BLaER1 (cell line): ENCODE results near the gene SCGB1A1.

ENCODE experiments used
- H3K27ac ChIP-seq: shearing (Covaris generic); formaldehyde crosslinking; 2 replicates; pipeline ENCODE4 v1.8.1; 2022
- H3K27me3 ChIP-seq: shearing (Covaris generic); formaldehyde crosslinking; 2 replicates; pipeline ENCODE4 v1.8.1; 2022
- H3K36me3 ChIP-seq: shearing (Covaris generic); formaldehyde crosslinking; 2 replicates; pipeline ENCODE4 v1.8.1; 2022
- H3K4me1 ChIP-seq: shearing (Covaris generic); formaldehyde crosslinking; 2 replicates; pipeline ENCODE4 v1.8.1; 2022
- H3K4me2 ChIP-seq: shearing (Covaris generic); formaldehyde crosslinking; 2 replicates; pipeline ENCODE4 v1.8.1; 2022
- H3K4me3 ChIP-seq: shearing (Covaris generic); formaldehyde crosslinking; 2 replicates; pipeline ENCODE4 v1.8.1; 2022
- H3K9ac ChIP-seq: shearing (Covaris generic); formaldehyde crosslinking; 2 replicates; pipeline ENCODE4 v1.8.1; 2022
- H3K9me3 ChIP-seq: shearing (Covaris generic); formaldehyde crosslinking; 2 replicates; pipeline ENCODE4 v1.8.1; 2022
- H4K20me1 ChIP-seq: shearing (Covaris generic); formaldehyde crosslinking; 2 replicates; pipeline ENCODE4 v1.8.1; 2022
- Cebpa-rat ChIP-seq: shearing (Covaris generic); IDR thresholded peaks from 2 replicates; pipeline ENCODE4 v1.8.1; 2022

Gene SCGB1A1

GRCh38 chr11:62387381-62387780, 31.5 kb upstream of the SCGB1A1 start:
- Histone ChIP-seq H3K9me3 (no peaks in the 10 kb centered on the region), H3K4me2 (no peak overlapping the region), H3K27ac (no peak overlapping the region), H3K27me3 (no peaks in the 10 kb centered on the region), H3K9ac (no peak overlapping the region), H3K36me3 (no peaks in the 10 kb centered on the region), H4K20me1 (no peaks in the 10 kb centered on the region), H3K4me3 (no peak overlapping the region), H3K4me1 (peaks cover 5% of the 10 kb centered on the region)
- no peak for TF ChIP-seq Cebpa-rat

- H3K36me3 ChIP-seq: no peaks in the 10 kb centered on the region
- H3K9me3 ChIP-seq: no peaks in the 10 kb centered on the region
- no peak overlapping the region for H3K27ac ChIP-seq
- H3K4me1 ChIP-seq: peaks cover 5% of the 10 kb centered on the region
- H3K4me3 ChIP-seq: no peak overlapping the region
- no peak overlapping the region for H3K9ac ChIP-seq
- no peak for TF ChIP-seq Cebpa-rat
- no peaks in the 10 kb centered on the region for H4K20me1 ChIP-seq
- H3K27me3 ChIP-seq: no peaks in the 10 kb centered on the region
- no peak overlapping the region for H3K4me2 ChIP-seq
These were observed 29.8 kb upstream of the SCGB1A1 start for GRCh38 chr11:62388999-62389398.

DNA sequence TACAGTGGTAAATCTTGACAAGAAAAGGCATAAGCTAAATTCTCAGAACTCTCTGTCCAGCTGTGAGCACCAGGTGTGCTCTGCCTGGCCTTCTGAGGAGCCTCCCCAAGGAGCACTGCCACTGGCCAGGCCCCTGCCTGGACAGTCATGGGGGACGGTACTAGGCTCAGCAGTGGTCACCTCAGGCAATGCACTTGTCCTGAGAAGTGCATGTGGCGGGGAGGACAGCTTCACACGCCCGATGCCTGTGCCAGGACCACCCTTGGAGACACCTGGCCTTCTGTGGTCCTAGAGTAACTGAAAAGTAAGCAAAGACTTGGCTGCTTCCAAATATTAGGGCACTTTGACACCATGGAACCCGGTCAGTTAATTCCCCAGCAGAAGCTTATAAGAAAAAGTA, 28.6 kb upstream of the SCGB1A1 start:
- no peak overlapping the region for H3K27ac ChIP-seq
- H3K4me3 ChIP-seq: no peak overlapping the region
- no peak for TF ChIP-seq Cebpa-rat
- no peaks in the 10 kb centered on the region for H3K9me3 ChIP-seq
- peaks cover 5% of the 10 kb centered on the region for H3K4me1 ChIP-seq
- no peaks in the 10 kb centered on the region for H4K20me1 ChIP-seq
- no peaks in the 10 kb centered on the region for H3K27me3 ChIP-seq
- H3K4me2 ChIP-seq: no peak overlapping the region
- no peak overlapping the region for H3K9ac ChIP-seq
- no peaks in the 10 kb centered on the region for H3K36me3 ChIP-seq

GRCh38 chr11:62390722-62391121, 28.1 kb upstream of the SCGB1A1 start:
- H3K4me2 ChIP-seq: no peak overlapping the region
- H3K36me3 ChIP-seq: no peaks in the 10 kb centered on the region
- no peaks in the 10 kb centered on the region for H4K20me1 ChIP-seq
- no peaks in the 10 kb centered on the region for H3K9me3 ChIP-seq
- no peak for TF ChIP-seq Cebpa-rat
- no peak overlapping the region for H3K9ac ChIP-seq
- H3K4me3 ChIP-seq: no peak overlapping the region
- no peaks in the 10 kb centered on the region for H3K27me3 ChIP-seq
- no peak overlapping the region for H3K27ac ChIP-seq
- H3K4me1 ChIP-seq: peaks cover 5% of the 10 kb centered on the region

DNA sequence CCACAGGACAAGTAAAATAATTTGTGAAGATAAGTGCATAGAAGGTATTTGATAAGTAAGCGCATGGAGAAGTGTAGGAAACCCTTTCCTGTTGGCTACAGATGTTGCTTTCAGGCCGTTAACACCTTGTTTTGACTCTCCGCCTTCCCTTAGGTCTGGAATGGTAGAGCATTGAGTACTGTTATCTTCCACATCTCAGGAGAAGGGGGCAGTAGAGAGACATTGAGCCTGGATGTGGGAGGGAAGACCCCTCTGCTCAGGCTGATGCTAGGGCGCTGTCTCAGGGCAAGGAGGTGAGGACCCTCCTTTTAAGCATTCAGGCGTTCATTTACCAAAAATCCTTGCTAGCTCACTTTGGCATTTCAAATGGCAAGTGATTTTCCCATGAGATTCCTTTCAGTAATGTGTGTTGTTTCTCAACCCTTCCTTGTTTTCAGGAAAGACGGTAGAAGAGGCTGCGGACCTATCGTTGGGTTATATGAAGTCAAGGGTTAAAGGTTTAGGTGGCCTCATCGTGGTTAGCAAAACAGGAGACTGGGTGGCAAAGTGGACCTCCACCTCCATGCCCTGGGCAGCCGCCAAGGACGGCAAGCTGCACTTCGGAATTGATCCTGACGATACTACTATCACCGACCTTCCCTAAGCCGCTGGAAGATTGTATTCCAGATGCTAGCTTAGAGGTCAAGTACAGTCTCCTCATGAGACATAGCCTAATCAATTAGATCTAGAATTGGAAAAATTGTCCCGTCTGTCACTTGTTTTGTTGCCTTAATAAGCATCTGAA, 27.0 kb upstream of the SCGB1A1 start:
- Histone ChIP-seq H3K27ac (no peak overlapping the region), H3K9ac (no peak overlapping the region), H3K36me3 (no peaks in the 10 kb centered on the region), H3K9me3 (no peaks in the 10 kb centered on the region), H3K4me1 (peaks cover 6% of the 10 kb centered on the region), H3K27me3 (no peaks in the 10 kb centered on the region), H3K4me3 (no peak overlapping the region), H4K20me1 (no peaks in the 10 kb centered on the region), H3K4me2 (no peak overlapping the region)
- no peak for TF ChIP-seq Cebpa-rat

DNA sequence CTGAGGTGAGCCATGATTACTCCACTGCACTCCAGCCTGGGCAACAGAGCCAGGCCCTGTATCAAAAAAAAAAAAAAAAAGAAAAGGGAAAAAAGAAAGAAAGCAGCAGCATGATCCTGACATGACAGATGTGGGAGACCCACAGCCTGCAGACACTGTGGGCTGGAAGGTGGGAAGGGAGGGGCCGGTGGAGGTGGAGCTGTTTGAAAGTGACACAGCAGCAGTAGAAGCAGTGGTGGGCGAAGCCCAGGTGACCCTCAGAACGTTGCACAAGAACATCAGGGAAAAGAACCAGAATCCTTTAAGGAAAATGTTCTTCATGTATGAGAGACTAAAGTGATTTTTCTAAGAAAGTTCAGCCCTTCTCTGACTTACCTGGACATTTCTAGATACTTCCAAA, 26.3 kb upstream of the SCGB1A1 start:
- Histone ChIP-seq H4K20me1 (no peaks in the 10 kb centered on the region), H3K4me3 (no peak overlapping the region), H3K9ac (no peak overlapping the region), H3K27ac (no peak overlapping the region), H3K9me3 (no peaks in the 10 kb centered on the region), H3K27me3 (no peaks in the 10 kb centered on the region), H3K4me2 (no peak overlapping the region), H3K4me1 (peaks cover 13% of the 10 kb centered on the region), H3K36me3 (no peaks in the 10 kb centered on the region)
- TF ChIP-seq Cebpa-rat: no peak

DNA sequence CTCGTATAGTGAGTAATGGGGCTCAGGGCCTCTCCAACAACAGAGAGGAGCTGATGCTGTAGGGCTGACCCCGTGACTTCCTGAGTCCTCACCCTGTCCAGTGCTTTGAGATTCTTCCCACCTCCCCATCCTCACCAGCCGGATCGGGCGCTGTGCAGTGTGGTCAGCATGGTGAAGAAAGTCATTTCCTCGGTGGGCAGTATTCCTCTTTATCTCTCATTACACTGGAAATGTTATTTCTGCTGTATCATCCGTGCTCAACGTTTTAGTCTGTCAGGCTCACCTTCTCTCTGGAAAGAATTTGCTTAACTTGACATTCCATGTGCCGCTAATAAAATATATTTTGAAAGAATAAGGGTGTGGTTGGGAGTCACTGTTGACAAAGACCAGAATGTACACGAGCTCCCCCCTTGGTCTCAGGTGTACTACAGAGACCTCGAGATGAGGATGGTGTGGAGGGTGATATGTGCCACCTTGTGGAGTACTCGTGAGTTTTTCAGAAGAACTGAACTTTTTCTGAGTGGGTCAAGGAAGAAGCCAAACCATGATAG, 25.7 kb upstream of the SCGB1A1 start:
- Histone ChIP-seq H3K4me1 (peaks cover 14% of the 10 kb centered on the region), H3K4me3 (no peak overlapping the region), H3K9me3 (no peaks in the 10 kb centered on the region), H3K27me3 (no peaks in the 10 kb centered on the region), H3K36me3 (no peaks in the 10 kb centered on the region), H4K20me1 (no peaks in the 10 kb centered on the region), H3K27ac (no peak overlapping the region), H3K4me2 (no peak overlapping the region), H3K9ac (no peak overlapping the region)
- TF ChIP-seq Cebpa-rat: no peak

DNA sequence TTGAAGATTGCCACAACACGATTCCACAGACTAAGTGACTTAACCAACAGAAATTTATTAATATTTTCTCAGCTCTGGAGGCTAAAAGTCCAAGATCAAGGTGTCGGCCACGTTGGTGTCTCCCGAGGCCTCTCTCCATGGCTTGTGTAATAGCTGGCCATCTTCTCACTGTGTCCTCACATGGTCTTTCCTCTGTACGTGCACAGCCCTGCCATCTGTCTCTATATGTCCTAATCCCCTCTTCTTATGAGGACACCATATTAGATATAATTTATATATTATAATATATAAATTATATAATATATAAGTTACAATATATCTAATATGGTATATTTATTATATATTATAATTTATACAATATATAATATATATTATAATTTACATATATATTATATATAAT, 25.1 kb upstream of the SCGB1A1 start:
- Histone ChIP-seq H3K36me3 (no peaks in the 10 kb centered on the region), H3K27me3 (no peaks in the 10 kb centered on the region), H3K4me1 (peaks cover 20% of the 10 kb centered on the region), H3K9ac (no peak overlapping the region), H3K4me2 (no peak overlapping the region), H3K9me3 (no peaks in the 10 kb centered on the region), H3K4me3 (no peak overlapping the region), H3K27ac (no peak overlapping the region), H4K20me1 (no peaks in the 10 kb centered on the region)
- TF ChIP-seq Cebpa-rat: no peak

- H3K4me2 ChIP-seq: no peak overlapping the region
These were observed 23.9 kb upstream of the SCGB1A1 start for GRCh38 chr11:62394825-62395538.

DNA sequence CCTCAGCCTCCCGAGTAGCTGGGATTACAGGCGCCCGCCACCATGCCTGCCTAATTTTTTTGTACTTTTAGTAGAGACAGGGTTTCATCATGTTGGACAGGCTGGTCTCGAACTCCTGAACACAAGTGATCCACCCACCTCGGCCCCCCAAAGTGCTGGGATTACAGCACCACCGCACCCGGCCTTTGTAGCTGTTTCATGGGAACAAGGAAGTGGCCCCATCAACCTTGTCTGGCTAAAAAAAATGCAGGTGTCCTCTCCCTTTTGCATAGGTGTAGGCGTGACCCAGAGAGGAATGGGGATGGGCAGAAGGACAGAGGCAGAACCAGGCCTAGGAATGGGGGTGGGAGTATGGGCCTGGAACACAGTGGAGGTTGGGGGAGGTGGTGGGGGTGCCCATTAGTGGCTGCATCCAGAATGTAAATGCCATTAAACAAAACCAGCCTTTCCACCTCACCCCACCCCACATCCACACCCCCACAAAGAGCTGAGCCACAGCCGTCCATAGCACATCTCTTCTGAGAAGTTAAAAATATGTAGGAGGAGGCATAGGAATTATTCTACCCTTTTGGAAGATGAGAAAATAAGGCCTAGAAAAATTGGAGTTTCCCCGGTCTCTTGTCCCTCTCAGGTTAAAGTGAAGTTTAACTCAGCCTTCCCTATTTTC, 22.8 kb upstream of the SCGB1A1 start:
- Histone ChIP-seq H3K4me1 (peaks cover 21% of the 10 kb centered on the region), H3K9me3 (no peaks in the 10 kb centered on the region), H3K4me2 (no peak overlapping the region), H4K20me1 (no peaks in the 10 kb centered on the region), H3K9ac (peak overlapping the region; percentile 19; the same call in 1 of the 2 replicates), H3K36me3 (no peaks in the 10 kb centered on the region), H3K27ac (no peak overlapping the region), H3K27me3 (no peaks in the 10 kb centered on the region), H3K4me3 (no peak overlapping the region)
- TF ChIP-seq Cebpa-rat: no peak

More at GRCh38 chr11:62394825-62395538, 23.9 kb upstream of the SCGB1A1 start:
- H4K20me1 ChIP-seq: no peaks in the 10 kb centered on the region
- no peaks in the 10 kb centered on the region for H3K9me3 ChIP-seq
- H3K4me3 ChIP-seq: no peak overlapping the region
- H3K4me1 ChIP-seq: peaks cover 21% of the 10 kb centered on the region
- H3K27ac ChIP-seq: no peak overlapping the region
- TF ChIP-seq Cebpa-rat: no peak
- no peaks in the 10 kb centered on the region for H3K36me3 ChIP-seq
- no peak overlapping the region for H3K9ac ChIP-seq
- no peaks in the 10 kb centered on the region for H3K27me3 ChIP-seq
